ENCODE measurements around the gene HDAC4. TPM values are rescaled to one million over a fixed set of nuclear protein-coding genes. Genes with fewer than 3 reads are reported as not detected.

HDAC4 gene
- total and polyA plus RNA-seq, 10 of the 15 experiments (the other 5 are each of a cell fraction or from before 2014, with no cell fraction given): 0.22 to 15.7 (median 4.8) TPM

- SMC1A ChIA-PET (ENCODE audit: uncharacterized antibody, unreplicated experiment): no interaction called here
- intact Hi-C loops (cut with micrococcal nuclease; ENCODE audit: unreplicated experiment) (no loop called here), in situ Hi-C loops (cut with MboI) (no loop called here)
- WGBS (ENCODE audit: insufficient coverage, insufficient replicate concordance, low lambda C conversion rate, missing lambda C conversion rate): 79% methylated on average over 20 of the region's 20 CpGs
- no peak for DNase-seq (ENCODE audit: low read depth, low spot score)
- H3K27ac ChIP-seq (ENCODE audit: control insufficient read depth, insufficient read depth): no peak overlapping the region
- CTCF ChIA-PET: interaction anchor here (0.7 to 1.6 kb wide), 2 partner anchors 12 to 119 kb away, joined by 4 to 5 read pairs; no protein-coding TSS in a partner anchor
- H3K4me1 ChIP-seq (ENCODE audit: control insufficient read depth, insufficient read depth, low read length): peaks cover 11% of the 10 kb centered on the region
- H3K27me3 ChIP-seq (replicated peaks in 1 of 2; ENCODE audit: control insufficient read depth in 2 of 2, insufficient read depth in 2 of 2, low read length in 1 of 2): no peaks in the 10 kb centered on the region
- H3K4me2 ChIP-seq (ENCODE audit: control insufficient read depth, insufficient read depth): no peak overlapping the region
- H4K20me1 ChIP-seq (ENCODE audit: control insufficient read depth, insufficient read depth): peaks cover 6% of the 10 kb centered on the region
- no TSS peak for BruUV-seq (replicated peaks)
- H3K9me3 ChIP-seq (replicated peaks; ENCODE audit: control insufficient read depth, insufficient read depth, low read length): no peaks in the 10 kb centered on the region; the same call in 2 of the 3 replicates
- RAD21 ChIA-PET (ENCODE audit: unreplicated experiment): no interaction called here
- H3K79me2 ChIP-seq (ENCODE audit: control insufficient read depth, insufficient read depth, low read length): no peaks in the 10 kb centered on the region
- POLR2A ChIA-PET: interaction anchor here (0.9 kb wide), 1 partner anchor 14 kb away, joined by 3 read pairs; no protein-coding TSS in a partner anchor
- no peak for FAIRE-seq
- H3K36me3 ChIP-seq (ENCODE audit: control insufficient read depth in 2 of 2, insufficient read depth in 2 of 2, low read length in 1 of 2): no peaks in the 10 kb centered on the region
- H2AFZ ChIP-seq (ENCODE audit: control insufficient read depth, low read depth, low read length): no peak overlapping the region
- no peak overlapping the region for H3K9ac ChIP-seq (ENCODE audit: control insufficient read depth, insufficient read depth, low read length)
- ATAC-seq: no peak
- H3K4me3 ChIP-seq: no peak overlapping the region
- TF ChIP-seq STAT3 (IDR thresholded peaks at IDR 0.05; ENCODE audit: low read depth, low read length) (no peak), NR2C1 (IDR thresholded peaks at IDR 0.05) (no peak), WRNIP1 (IDR thresholded peaks at IDR 0.05; ENCODE audit: borderline replicate concordance, low read depth, low read length) (no peak), NFXL1 (IDR thresholded peaks at IDR 0.05; ENCODE audit: borderline replicate concordance) (no peak), RCOR1 (conservative IDR thresholded peaks at IDR 0.05; ENCODE audit: low read depth, low read length) (no peak), PAX5 (IDR thresholded peaks at IDR 0.05; ENCODE audit: borderline replicate concordance, low read depth, low read length) (no peak), ZBTB11 (CRISPR knock-in tag; IDR thresholded peaks at IDR 0.05) (no peak), CBFB (IDR thresholded peaks at IDR 0.05; ENCODE audit: low read depth) (no peak), RBBP5 (conservative IDR thresholded peaks at IDR 0.05) (no peak), YY1 (IDR thresholded peaks at IDR 0.05; ENCODE audit: low read depth, low read length) (no peak), EED (IDR thresholded peaks at IDR 0.05; ENCODE audit: low read depth) (no peak), TCF7 (IDR thresholded peaks at IDR 0.05; ENCODE audit: borderline replicate concordance) (no peak), E2F4 (IDR thresholded peaks at IDR 0.05; ENCODE audit: low read depth, low read length) (no peak), LARP7 (IDR thresholded peaks at IDR 0.05) (no peak), NBN (IDR thresholded peaks at IDR 0.05) (no peak), BHLHE40 (IDR thresholded peaks at IDR 0.05; ENCODE audit: borderline replicate concordance in 1 of 2, low read depth in 2 of 2, low read length in 1 of 2) (no peak), HCFC1 (IDR thresholded peaks at IDR 0.05; ENCODE audit: low read length) (no peak), USF2 (IDR thresholded peaks at IDR 0.05; ENCODE audit: borderline replicate concordance, low read depth, low read length) (no peak), MXI1 (IDR thresholded peaks at IDR 0.05; ENCODE audit: low read depth, low read length) (no peak)
Measured at GRCh38 chr2:239279508-239280295, 121.1 kb downstream of the HDAC4 start.

Data from GM12878 (cell line).